ENCODE measurements around the gene RUNDC3A. TPM values are rescaled to one million over a fixed set of nuclear protein-coding genes. Genes with fewer than 3 reads are reported as not detected.

The RUNDC3A gene
- total RNA-seq, 1 donor from 2014 or later, result 0.41 TPM

DNA sequence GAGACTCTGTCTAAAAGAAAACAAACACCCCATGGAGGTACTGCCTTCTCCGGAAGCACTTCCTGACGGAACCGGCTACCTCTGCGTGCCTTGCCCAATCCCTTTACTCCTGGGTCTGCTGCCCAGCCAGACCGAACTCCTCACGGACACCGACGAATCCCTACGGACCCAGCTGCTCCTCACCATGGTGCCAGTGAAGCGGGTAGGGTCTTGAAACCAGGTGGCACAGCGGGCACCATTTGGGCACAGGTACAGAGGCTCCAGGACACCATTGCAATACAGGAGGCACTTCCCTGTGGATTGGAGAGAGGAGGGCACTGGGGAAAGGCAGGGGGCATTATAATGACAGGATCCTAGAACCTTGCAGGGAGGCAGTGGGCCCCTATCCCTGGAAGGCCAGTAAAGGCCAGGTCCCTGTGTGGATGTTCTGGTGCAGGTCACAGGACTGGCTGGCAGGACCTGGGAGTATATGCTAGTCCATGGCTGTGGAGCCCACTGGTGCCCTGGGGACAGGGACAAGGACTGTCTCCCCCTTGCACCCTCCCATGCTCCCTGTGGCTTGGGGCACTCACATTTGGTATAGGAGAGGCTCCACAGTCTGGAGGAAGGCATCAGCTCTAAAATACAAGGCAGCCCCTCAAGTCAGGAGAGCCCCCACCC lies 14.0 kb downstream of the RUNDC3A start:
- intact Hi-C loops (cut with micrococcal nuclease), result no loop called here
- DNase-seq, result no peak
- TF ChIP-seq, protein P1, sequence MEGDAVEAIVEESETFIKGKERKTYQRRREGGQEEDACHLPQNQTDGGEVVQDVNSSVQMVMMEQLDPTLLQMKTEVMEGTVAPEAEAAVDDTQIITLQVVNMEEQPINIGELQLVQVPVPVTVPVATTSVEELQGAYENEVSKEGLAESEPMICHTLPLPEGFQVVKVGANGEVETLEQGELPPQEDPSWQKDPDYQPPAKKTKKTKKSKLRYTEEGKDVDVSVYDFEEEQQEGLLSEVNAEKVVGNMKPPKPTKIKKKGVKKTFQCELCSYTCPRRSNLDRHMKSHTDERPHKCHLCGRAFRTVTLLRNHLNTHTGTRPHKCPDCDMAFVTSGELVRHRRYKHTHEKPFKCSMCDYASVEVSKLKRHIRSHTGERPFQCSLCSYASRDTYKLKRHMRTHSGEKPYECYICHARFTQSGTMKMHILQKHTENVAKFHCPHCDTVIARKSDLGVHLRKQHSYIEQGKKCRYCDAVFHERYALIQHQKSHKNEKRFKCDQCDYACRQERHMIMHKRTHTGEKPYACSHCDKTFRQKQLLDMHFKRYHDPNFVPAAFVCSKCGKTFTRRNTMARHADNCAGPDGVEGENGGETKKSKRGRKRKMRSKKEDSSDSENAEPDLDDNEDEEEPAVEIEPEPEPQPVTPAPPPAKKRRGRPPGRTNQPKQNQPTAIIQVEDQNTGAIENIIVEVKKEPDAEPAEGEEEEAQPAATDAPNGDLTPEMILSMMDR (IDR thresholded peaks at IDR 0.05; ENCODE audit: borderline replicate concordance), result no peak
- H3K9me3 ChIP-seq (replicated peaks), result no peaks in the 10 kb centered on the region
- H3K36me3 ChIP-seq, result peaks cover 35% of the 10 kb centered on the region
- H3K27me3 ChIP-seq (ENCODE audit: low read depth), result peaks cover 9% of the 10 kb centered on the region
- H3K4me3 ChIP-seq, result no peak overlapping the region
- H3K27ac ChIP-seq (replicated peaks), result no peak overlapping the region
- peaks cover 42% of the 10 kb centered on the region for H3K4me1 ChIP-seq

DNA sequence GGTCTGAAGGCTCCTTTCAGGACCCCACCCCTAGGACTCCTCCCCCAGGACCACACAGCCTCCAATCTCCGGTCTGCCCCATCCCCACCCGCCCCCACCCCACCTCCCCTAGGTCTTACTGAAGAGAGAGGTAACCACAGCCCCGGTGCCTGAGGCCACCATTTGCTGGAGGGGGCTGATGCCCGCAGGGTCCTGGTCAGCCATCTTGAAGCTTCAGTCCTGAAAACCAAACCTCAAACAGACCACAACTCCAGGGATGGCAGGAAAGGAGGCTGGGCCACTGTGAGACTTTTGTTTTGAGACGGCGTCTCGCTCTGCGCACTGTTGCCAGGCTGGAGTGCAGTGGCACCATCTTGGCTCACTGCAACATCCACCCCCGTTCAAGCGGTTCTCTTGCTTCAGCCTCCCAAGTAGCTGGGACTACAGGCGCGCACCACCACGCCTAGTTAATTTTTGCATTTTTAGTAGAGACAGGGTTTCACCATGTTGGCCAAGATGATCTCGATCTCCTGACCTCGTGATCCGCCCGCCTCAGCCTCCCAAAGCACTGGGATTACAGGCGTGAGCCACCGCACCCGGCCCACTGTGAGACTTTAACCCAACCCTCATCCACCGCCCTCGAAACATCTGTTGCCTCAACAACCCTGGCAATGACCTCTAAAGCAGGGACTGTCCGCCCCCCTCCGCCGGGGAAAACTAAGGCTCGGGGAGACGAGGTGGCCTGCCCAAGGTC lies 15.1 kb downstream of the RUNDC3A start:
- peaks cover 35% of the 10 kb centered on the region for H3K36me3 ChIP-seq
- intact Hi-C loops (cut with micrococcal nuclease), result no loop called here
- H3K4me3 ChIP-seq, result peak overlapping the region; percentile 92
- no peaks in the 10 kb centered on the region for H3K27me3 ChIP-seq (ENCODE audit: low read depth)
- H3K27ac ChIP-seq (replicated peaks), result no peak overlapping the region
- H3K4me1 ChIP-seq, result peaks cover 42% of the 10 kb centered on the region
- H3K9me3 ChIP-seq (replicated peaks), result no peaks in the 10 kb centered on the region
- DNase-seq, result no peak
- TF ChIP-seq, protein P1 (IDR thresholded peaks at IDR 0.05; ENCODE audit: borderline replicate concordance), result no peak

DNA sequence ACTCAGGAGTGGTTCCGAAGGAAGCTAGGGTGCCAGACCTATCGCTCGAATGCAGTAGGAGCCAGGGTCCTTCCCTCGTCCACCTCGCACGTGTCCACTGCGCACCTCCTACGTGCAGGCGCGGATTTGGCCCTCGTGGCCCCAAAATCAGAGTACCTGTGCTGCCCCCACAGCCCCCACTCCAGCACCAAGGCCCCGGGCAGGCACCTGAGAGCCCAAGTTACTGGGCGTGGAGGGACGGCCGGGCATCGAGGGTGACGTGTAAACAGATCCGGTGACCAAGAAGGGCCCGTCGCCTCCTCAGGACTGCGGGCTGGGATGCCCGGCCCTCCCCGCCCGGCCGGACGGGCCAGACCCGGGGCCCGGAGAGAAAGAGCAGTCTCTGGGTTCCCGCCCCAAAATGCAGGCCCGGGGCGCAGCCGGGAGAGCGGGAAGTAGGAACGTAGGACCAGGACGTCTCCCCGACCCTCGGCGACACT lies 15.7 kb downstream of the RUNDC3A start:
- TF ChIP-seq, protein P1 (IDR thresholded peaks at IDR 0.05; ENCODE audit: borderline replicate concordance), result no peak

DNA sequence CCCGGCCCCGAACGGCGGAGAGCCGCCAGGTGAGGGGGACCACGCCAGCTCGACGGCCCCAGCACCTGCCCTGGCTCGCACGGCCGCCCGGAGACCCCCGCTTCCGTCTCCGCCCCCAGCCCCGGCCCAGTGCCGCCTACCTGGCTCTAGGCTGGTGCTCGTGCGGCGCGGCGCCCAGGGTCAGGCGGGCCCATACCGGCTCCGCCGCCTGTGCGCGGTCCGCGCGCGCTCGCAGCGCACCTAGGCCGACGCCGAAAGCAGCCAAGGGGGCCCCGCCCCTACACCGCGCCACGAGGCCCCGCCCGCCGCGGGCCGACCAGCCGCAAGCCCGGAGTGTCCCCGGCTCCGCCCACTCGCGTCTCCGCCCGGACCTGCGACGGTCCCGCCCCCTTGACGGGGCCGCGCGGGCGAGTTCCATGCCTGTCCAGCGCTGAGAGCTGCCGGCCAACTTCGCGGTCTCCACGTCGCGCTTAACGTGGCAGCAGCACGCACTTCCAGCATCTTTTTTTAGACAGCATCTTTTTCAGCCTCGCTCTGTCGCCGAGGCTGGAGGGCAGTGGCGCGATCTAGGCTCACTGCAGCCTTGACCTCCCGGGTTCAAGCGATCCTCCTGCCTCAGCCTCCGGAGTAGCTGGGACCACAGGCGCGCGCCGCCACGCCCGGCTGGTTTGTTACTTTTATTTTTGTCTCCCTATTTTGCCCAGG lies 16.3 kb downstream of the RUNDC3A start, which contains the start of gene SLC25A39:
TSS of gene SLC25A39 (minus strand) at position 253 of the 705 bp plus-strand sequence. CDS start 1,261 bp downstream, outside the sequence.
- peaks cover 42% of the 10 kb centered on the region for H3K4me1 ChIP-seq
- H3K4me3 ChIP-seq, result peak within 1 kb of the TSS; percentile 92
- H3K36me3 ChIP-seq, result peaks cover 30% of the 10 kb centered on the region
- peak within 1 kb of the TSS; percentile 96 for H3K27ac ChIP-seq (replicated peaks)
- intact Hi-C loops (cut with micrococcal nuclease), result no loop called here
- peak; percentile 95 for DNase-seq
- TF ChIP-seq, protein P1 (IDR thresholded peaks at IDR 0.05; ENCODE audit: borderline replicate concordance), result no peak
- H3K9me3 ChIP-seq (replicated peaks), result no peaks in the 10 kb centered on the region
- no peaks in the 10 kb centered on the region for H3K27me3 ChIP-seq (ENCODE audit: low read depth)

More for the DNA sequence above, 15.7 kb downstream of the RUNDC3A start:
- no peak for DNase-seq
- Histone ChIP-seq H3K4me3 (peak overlapping the region; percentile 92), H3K4me1 (peaks cover 42% of the 10 kb centered on the region), H3K9me3 (replicated peaks) (no peaks in the 10 kb centered on the region), H3K27me3 (ENCODE audit: low read depth) (no peaks in the 10 kb centered on the region), H3K27ac (replicated peaks) (peak overlapping the region; percentile 96), H3K36me3 (peaks cover 35% of the 10 kb centered on the region)
- intact Hi-C loops (cut with micrococcal nuclease), result no loop called here

DNA sequence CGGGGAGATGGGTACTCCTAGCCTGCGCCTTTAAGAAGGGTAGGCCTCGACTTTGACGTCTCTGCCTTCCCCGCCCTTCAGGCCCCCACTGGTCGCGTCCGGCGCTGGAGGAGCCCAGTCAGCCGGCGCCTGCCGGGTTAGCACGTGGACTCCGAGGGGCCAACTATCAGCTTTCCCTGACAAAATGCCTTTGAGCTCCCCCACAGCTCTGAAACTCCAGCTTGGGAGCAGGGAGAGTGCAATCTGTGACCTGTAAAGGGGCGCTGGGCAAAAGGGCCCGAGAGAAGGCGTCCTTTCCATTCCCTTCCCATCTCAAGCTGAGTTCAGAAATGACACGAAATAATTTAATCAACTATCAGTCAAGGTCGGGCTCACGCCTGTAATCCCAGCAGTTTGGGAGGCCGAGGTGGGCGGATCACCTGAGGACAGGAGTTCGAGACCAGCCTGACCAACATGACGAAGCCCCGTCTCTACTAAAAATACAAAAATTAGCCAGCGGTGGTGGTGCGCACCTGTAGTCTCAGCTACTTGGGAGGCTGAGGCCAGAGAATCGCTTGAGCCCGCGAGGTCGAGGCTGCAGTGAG lies 18.6 kb downstream of the RUNDC3A start:
- no peaks in the 10 kb centered on the region for H3K9me3 ChIP-seq (replicated peaks)
- TF ChIP-seq, protein P1 (IDR thresholded peaks at IDR 0.05; ENCODE audit: borderline replicate concordance), result no peak
- DNase-seq, result peak; percentile 96
- no peaks in the 10 kb centered on the region for H3K27me3 ChIP-seq (ENCODE audit: low read depth)
- H3K4me3 ChIP-seq, result peak overlapping the region; percentile 92
- intact Hi-C loops (cut with micrococcal nuclease), result no loop called here
- peaks cover 53% of the 10 kb centered on the region for H3K4me1 ChIP-seq
- peak overlapping the region; percentile 96 for H3K27ac ChIP-seq (replicated peaks)
- peaks cover 7% of the 10 kb centered on the region for H3K36me3 ChIP-seq
